AG04449 (cell line): Measurements from ENCODE around the gene MAP4K1.
"Not testable (repeated sequence)": the region's sequence is repeated elsewhere in the genome, so short reads cannot be mapped to it uniquely, and the experiment has no call there.

Experiments used
- CTCF ChIA-PET: fragments of 350-600 bp; formaldehyde crosslinking; extraction: SDS; loops from one replicate; lab custom pipeline; 2021; ENCODE audit warnings: antibody characterized with exemption; lab: Yijun Ruan, JAX
- POLR2A ChIA-PET: fragments of 400-600, 350-600 bp; formaldehyde crosslinking; extraction: SDS; loops from one replicate; lab custom pipeline; 2020; ENCODE audit warnings: antibody characterized with exemption, inconsistent platforms; lab: Yijun Ruan, JAX
- DNase-seq: peaks from one replicate; pipeline ENCODE4 v3.0.0-alpha.2; 2010; ENCODE audit warnings: low read depth, low spot score
- H3K4me3 ChIP-seq: 2 replicates; pipeline ENCODE4 v1.5.1; 2011; ENCODE audit warnings: low read depth, mild to moderate bottlenecking, control low read depth, low read length
- CTCF ChIP-seq: IDR thresholded peaks from one replicate; pipeline ENCODE4 v1.5.1; 2011; ENCODE audit warnings: mild to moderate bottlenecking, moderate library complexity, low read length, control low read depth, inconsistent platforms; ENCODE audit not compliant: insufficient read depth; ENCODE audit errors: missing control alignments

MAP4K1 gene

DNA sequence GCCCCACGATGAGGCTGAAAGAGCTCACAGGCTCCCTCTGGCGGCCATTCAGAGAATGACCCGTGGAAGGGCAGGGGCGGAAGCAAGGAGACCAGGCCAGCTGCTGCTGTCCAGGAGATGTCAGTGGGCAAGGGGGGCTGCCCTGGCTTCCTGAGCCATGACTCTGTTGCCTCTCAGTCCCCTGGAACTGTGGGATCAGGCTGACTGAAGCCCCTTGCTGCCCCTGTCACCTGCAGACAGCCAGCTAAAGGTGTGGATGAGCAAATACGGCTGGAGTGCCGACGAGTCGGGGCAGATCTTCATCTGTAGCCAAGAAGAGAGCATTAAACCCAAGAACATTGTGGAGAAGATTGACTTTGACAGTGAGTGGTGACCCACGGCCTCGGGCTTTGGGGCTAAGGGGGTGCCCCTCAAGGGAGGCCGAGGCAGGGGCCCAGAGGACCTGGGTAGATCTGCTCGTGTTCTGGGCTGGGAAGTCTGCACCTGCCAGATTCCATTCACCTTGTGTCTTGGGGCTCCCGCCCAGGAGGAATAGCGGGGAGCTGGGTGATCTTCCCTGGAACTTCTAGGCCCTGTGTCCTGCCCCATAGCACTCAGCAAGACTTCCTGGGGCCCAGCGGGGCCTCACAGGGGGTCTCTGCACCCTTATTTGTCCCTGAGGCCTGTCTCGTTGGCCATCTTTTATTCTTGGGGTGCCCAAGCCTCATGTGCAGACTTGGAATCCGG is 17.2 kb upstream of the MAP4K1 start:
- H3K4me3 ChIP-seq = no peak overlapping the region
- ChIA-PET POLR2A (interaction anchor here (0.7 to 1.9 kb wide), 4 partner anchors 16 to 299 kb away, joined by 3 to 6 read pairs (median 4); partner anchors contain the start of genes EIF3K, FAM98C and PSMD8), CTCF (interaction anchor here (0.6 to 8.4 kb wide), 43 partner anchors 8 to 732 kb away, joined by 3 to 112 read pairs (median 4); partner anchors contain the start of genes ACTN4, EIF3K, FAM98C and MAP4K1)
- peak; percentile 89 for TF ChIP-seq CTCF
- DNase-seq = no peak

DNA sequence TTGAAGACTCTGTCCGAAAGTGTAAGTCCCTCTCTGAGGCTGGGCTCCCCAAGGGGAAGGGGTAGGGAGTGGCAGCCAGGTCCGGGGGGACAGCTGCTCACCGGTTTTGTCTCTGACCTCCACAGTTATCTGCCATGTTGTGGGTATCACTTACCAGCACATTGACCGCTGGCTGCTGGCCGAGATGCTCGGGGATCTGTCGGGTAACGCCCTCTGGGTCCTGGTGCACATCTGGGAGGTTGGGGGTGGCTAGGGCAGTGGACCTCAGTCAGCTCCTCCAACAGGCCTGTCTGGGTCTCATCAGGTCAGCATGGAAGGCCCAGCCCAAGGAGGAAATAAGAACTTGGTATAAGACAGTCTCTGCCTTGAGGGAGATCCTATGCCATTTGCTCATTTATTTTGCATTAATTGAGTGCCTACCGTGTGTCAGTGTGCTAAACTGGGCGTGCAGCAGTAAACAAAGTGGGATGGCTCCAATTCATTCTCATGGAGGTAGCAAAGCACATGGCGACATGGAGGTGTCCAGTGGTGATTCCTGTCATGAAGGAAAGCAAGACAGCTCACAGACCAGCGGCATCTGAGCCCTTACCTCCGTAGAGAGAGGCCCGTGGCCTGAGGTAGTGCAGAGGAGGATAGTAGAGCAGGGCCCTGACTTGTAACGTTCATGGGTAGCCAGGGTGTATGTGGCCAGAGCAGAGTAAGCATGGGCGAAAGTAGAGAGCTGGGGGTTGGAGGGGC is 14.9 kb upstream of the MAP4K1 start:
- no peak for DNase-seq
- ChIA-PET POLR2A (interaction anchor here (0.6 to 1.9 kb wide), 2 partner anchors 10 to 14 kb away, joined by 4 to 6 read pairs; partner anchors contain the start of gene EIF3K), CTCF (interaction anchor here (0.5 to 8.4 kb wide), 6 partner anchors 13 to 227 kb away, joined by 3 to 112 read pairs (median 82); partner anchors contain the start of genes ACTN4, EIF3K, FAM98C and MAP4K1)
- no peak for TF ChIP-seq CTCF
- H3K4me3 ChIP-seq = no peak overlapping the region

- not testable (repeated sequence) for DNase-seq, H3K4me3 ChIP-seq
- CTCF ChIA-PET = interaction anchor here (6.9 to 8.4 kb wide), 4 partner anchors 12 to 226 kb away, joined by 65 to 112 read pairs (median 103); partner anchors contain the start of genes ACTN4, EIF3K, FAM98C and MAP4K1
- POLR2A ChIA-PET = interaction anchor here (0.6 kb wide), 1 partner anchor 11 kb away, joined by 4 read pairs; no protein-coding TSS in a partner anchor
These were observed 14.2 kb upstream of the MAP4K1 start for GRCh38 chr19:38631811-38632475.

DNA sequence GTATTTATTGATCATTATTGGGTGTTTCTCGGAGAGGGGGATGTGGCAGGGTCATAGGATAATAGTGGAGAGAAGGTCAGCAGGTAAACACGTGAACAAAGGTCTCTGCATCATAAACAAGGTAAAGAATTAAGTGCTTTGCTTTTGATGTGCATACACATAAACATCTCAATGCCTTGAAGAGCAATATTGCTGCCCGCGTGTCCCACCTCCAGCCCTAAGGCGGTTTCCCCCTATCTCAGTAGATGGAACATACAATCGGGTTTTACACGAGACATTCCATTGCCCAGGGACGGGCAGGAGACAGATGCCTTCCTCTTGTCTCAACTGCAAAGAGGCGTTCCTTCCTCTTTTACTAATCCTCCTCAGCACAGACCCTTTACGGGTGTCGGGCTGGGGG is 13.5 kb upstream of the MAP4K1 start:
- POLR2A ChIA-PET, DNase-seq: not testable (repeated sequence)
- CTCF ChIA-PET = interaction anchor here (0.7 kb wide), 1 partner anchor 229 kb away, joined by 4 read pairs; the partner anchor contains the start of gene FAM98C

DNA sequence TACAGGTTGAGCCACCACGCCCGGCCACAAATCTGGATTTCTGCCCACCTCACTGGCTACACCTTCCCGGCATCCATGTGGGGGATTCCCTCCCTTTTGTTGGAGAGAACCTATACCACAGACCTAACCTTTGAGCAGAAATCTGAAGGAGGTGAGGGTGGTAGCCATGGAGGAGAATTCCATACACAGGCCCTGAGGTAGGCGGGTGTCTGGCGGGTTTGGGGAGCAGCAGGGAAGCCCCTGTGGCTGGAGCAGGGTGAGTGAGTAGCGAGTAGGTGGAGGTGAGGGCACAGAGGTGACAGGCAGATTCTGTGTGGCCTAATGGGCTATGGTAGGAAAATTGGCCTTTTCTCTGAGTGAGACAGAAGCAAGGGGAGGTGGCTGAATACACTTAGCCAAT is 11.8 kb upstream of the MAP4K1 start:
- no peak for TF ChIP-seq CTCF
- no peak overlapping the region for H3K4me3 ChIP-seq
- no peak for DNase-seq
- CTCF ChIA-PET = interaction anchor here (0.9 to 4.9 kb wide), 5 partner anchors 7 to 227 kb away, joined by 3 to 43 read pairs (median 4); partner anchors contain the start of gene FAM98C
- POLR2A ChIA-PET = no interaction called here

More for the DNA sequence above, 13.5 kb upstream of the MAP4K1 start:
- not testable (repeated sequence) for H3K4me3 ChIP-seq

- TF ChIP-seq CTCF = no peak
- POLR2A ChIA-PET = interaction anchor here (0.6 kb wide), 1 partner anchor 248 kb away, joined by 3 read pairs; no protein-coding TSS in a partner anchor
- CTCF ChIA-PET = interaction anchor here (1.2 to 4.9 kb wide), 2 partner anchors 10 to 104 kb away, joined by 3 to 43 read pairs; no protein-coding TSS in a partner anchor
- DNase-seq = no peak
- no peak overlapping the region for H3K4me3 ChIP-seq
These were observed 8.6 kb upstream of the MAP4K1 start for GRCh38 chr19:38626401-38626800.
